Measurements from ENCODE around the gene HLA-B. TPM values are rescaled to one million over a fixed set of nuclear protein-coding genes. Genes with fewer than 3 reads are reported as not detected.

Gene HLA-B
- total RNA-seq, 2 experiments from 2014 or later, result 3,225 to 3,295 TPM

DNA sequence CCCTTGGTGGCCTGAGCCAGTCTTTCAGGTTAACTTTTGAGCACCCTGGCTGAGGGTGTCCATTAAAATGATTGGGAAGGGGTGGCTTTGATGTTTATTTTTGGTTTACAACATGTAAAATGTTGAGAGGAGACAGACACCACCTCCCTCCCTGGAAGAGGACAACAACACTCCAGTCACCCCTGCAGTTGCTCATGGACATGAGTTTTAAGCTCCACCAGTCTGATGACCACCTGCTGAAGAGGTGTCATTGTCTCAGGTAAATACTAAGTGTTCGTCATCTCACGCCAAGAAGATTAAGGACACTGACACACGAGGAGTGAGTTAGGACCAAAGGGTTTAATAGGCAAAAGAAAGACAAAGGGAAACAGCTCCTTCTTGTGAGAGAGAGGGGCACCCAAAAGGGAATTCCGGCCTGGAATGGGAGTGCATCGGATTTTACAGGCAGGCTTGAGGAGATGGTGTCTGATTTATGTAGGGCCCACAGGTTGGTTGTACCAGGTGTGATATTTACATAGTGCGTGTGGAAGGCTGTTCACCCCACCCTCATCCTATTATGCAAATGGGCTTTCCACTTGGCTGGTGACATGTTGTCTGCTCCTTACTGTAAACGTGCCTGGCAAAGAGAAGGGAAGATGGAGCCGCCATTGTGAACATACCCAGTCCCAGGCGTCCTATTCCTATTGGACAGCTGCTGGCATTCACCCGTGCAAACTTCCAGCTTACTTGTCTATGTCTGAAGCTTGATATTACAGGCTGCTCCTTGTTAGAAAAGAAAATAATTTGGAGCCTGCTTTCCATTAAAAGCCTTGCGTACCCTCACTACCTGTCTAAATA lies 6.6 kb downstream of the HLA-B start:
- Mint-ChIP-seq H3K36me3 (ENCODE audit: low read depth) (peaks cover 28% of the 10 kb centered on the region), H3K4me1 (ENCODE audit: low read depth) (peaks cover 40% of the 10 kb centered on the region), H3K27me3 (ENCODE audit: low read depth) (no peaks in the 10 kb centered on the region), H3K9me3 (no peaks in the 10 kb centered on the region), H3K27ac (no peak overlapping the region), H3K4me3 (no peak overlapping the region)
- CTCF ChIA-PET, result interaction anchor here (0.8 kb wide), 1 partner anchor 13 kb away, joined by 3 read pairs; no protein-coding TSS in a partner anchor
- intact Hi-C loops (cut with micrococcal nuclease), result no loop called here
- no peak for DNase-seq

DNA sequence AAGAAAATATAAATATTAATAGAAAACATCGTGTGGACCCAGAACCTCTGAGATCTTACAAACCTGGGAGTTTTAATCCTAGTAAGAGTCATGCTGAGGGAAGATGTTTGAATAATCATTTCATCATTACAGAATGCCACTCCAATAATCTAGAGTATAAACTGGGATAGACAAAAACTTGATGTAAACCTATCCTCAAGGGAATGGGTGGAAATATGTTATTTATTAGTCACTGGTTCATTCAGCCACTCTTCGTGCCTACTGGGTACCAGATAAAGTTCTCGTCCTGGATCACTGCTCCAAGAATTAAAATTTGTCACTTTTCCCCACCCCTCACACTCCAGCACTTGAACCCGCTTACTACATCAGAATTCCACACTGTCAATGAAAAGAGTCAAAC lies 7.7 kb downstream of the HLA-B start:
- H3K4me3 Mint-ChIP-seq, result no peak overlapping the region
- peaks cover 32% of the 10 kb centered on the region for H3K4me1 Mint-ChIP-seq (ENCODE audit: low read depth)
- intact Hi-C loops (cut with micrococcal nuclease), result no loop called here
- CTCF ChIA-PET, result no interaction called here
- H3K9me3 Mint-ChIP-seq, result no peaks in the 10 kb centered on the region
- H3K27ac Mint-ChIP-seq, result no peak overlapping the region
- H3K27me3 Mint-ChIP-seq (ENCODE audit: low read depth), result no peaks in the 10 kb centered on the region
- DNase-seq, result no peak
- peaks cover 17% of the 10 kb centered on the region for H3K36me3 Mint-ChIP-seq (ENCODE audit: low read depth)

DNA sequence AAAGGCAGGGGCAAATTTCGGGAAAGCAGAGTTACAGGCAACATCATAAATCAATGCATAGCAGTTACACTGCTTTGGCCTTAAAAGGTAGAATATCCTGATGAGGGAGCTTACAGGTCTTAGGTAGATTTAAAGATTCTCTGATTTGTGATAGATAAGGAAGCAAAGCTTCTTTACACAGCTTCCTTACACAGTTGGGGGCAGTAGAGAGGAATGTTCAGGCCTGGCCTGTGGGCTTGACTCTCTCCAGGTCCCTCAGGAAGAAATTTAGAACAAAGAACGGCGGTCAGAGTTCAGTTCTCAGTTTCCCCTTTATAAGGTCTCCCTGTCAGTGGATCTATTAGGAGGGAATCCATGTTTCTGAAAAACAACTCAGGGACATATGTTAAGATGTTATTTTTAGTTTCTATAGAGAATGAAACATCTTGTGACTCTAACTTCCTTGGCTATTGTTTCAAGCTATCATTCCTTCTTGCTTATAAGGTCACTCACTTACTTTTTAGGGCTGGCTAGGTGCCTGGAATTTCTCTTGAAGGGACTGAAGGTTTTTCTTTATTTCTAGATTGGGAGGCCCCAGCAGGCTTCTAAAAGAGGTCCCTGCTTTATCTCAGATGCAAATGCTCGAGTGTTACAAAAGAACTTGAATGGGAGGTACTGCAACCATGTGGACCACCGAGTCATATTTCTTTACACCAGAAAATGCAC lies 11.8 kb downstream of the HLA-B start:
- intact Hi-C loops (cut with micrococcal nuclease), result no loop called here
- CTCF ChIA-PET, result interaction anchor here (0.6 kb wide), 1 partner anchor 10 kb away, joined by 3 read pairs; no protein-coding TSS in a partner anchor
- DNase-seq, result no peak
- H3K4me3 Mint-ChIP-seq, result no peak overlapping the region
- H3K4me1 Mint-ChIP-seq (ENCODE audit: low read depth), result peaks cover 9% of the 10 kb centered on the region
- H3K27ac Mint-ChIP-seq, result no peak overlapping the region
- peaks cover 6% of the 10 kb centered on the region for H3K9me3 Mint-ChIP-seq
- no peaks in the 10 kb centered on the region for H3K27me3 Mint-ChIP-seq (ENCODE audit: low read depth)
- peaks cover 1% of the 10 kb centered on the region for H3K36me3 Mint-ChIP-seq (ENCODE audit: low read depth)

DNA sequence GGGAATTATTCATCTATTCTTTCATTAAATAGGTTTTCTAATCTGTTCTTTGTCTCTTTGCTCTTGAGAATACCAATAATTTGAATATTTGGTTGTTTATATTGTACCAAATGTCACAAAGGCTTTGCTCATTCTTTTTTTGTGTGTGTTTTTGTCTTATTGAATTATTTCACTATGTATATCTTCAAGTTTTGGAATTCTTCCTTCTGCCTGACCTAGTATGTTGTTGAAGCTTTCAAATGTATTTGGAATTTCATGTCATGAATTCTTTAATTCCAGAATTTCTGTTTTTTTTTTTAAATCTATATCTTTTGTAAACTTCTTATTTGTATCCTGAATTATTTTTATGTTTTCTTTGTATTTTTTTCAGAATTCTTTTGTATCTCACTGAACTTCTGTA lies 16.8 kb downstream of the HLA-B start:
- peaks cover 3% of the 10 kb centered on the region for H3K4me1 Mint-ChIP-seq (ENCODE audit: low read depth)
- no peak overlapping the region for H3K4me3 Mint-ChIP-seq
- peaks cover 10% of the 10 kb centered on the region for H3K36me3 Mint-ChIP-seq (ENCODE audit: low read depth)
- no peaks in the 10 kb centered on the region for H3K27me3 Mint-ChIP-seq (ENCODE audit: low read depth)
- H3K9me3 Mint-ChIP-seq, result peaks cover 38% of the 10 kb centered on the region
- CTCF ChIA-PET, result no interaction called here
- intact Hi-C loops (cut with micrococcal nuclease), result no loop called here
- no peak for DNase-seq
- H3K27ac Mint-ChIP-seq, result no peak overlapping the region

- Mint-ChIP-seq H3K27ac (no peak overlapping the region), H3K4me3 (no peak overlapping the region), H3K27me3 (ENCODE audit: low read depth) (no peaks in the 10 kb centered on the region), H3K4me1 (ENCODE audit: low read depth) (peaks cover 3% of the 10 kb centered on the region), H3K9me3 (peaks cover 38% of the 10 kb centered on the region), H3K36me3 (ENCODE audit: low read depth) (peaks cover 10% of the 10 kb centered on the region)
- intact Hi-C loops (cut with micrococcal nuclease), result no loop called here
- DNase-seq, result no peak
- CTCF ChIA-PET, result no interaction called here
Observed at GRCh38 chr6:31339210-31339609, 17.8 kb downstream of the HLA-B start.

GRCh38 chr6:31336896-31337496 lies 20.0 kb downstream of the HLA-B start:
- intact Hi-C loops (cut with micrococcal nuclease), result no loop called here
- Mint-ChIP-seq H3K4me3 (no peak overlapping the region), H3K27me3 (ENCODE audit: low read depth) (no peaks in the 10 kb centered on the region), H3K27ac (peak overlapping the region; percentile 74), H3K36me3 (ENCODE audit: low read depth) (peaks cover 10% of the 10 kb centered on the region), H3K4me1 (ENCODE audit: low read depth) (peaks cover 19% of the 10 kb centered on the region), H3K9me3 (peaks cover 38% of the 10 kb centered on the region)
- CTCF ChIA-PET, result interaction anchor here (0.7 to 1.1 kb wide), 2 partner anchors 13 to 123 kb away, joined by 3 to 4 read pairs; no protein-coding TSS in a partner anchor
- DNase-seq, result peak; percentile 39

GRCh38 chr6:31332637-31333602 lies 24.1 kb downstream of the HLA-B start:
- H3K27me3 Mint-ChIP-seq (ENCODE audit: low read depth), result no peaks in the 10 kb centered on the region
- peak; percentile 56 for DNase-seq
- peaks cover 19% of the 10 kb centered on the region for H3K4me1 Mint-ChIP-seq (ENCODE audit: low read depth)
- CTCF ChIA-PET, result no interaction called here
- H3K4me3 Mint-ChIP-seq, result no peak overlapping the region
- peaks cover 8% of the 10 kb centered on the region for H3K36me3 Mint-ChIP-seq (ENCODE audit: low read depth)
- peaks cover 29% of the 10 kb centered on the region for H3K9me3 Mint-ChIP-seq
- intact Hi-C loops (cut with micrococcal nuclease), result loop anchor here (1.0 kb wide), 1 partner anchor 136 kb away; no protein-coding TSS in a partner anchor
- H3K27ac Mint-ChIP-seq, result peak overlapping the region; percentile 52

DNA sequence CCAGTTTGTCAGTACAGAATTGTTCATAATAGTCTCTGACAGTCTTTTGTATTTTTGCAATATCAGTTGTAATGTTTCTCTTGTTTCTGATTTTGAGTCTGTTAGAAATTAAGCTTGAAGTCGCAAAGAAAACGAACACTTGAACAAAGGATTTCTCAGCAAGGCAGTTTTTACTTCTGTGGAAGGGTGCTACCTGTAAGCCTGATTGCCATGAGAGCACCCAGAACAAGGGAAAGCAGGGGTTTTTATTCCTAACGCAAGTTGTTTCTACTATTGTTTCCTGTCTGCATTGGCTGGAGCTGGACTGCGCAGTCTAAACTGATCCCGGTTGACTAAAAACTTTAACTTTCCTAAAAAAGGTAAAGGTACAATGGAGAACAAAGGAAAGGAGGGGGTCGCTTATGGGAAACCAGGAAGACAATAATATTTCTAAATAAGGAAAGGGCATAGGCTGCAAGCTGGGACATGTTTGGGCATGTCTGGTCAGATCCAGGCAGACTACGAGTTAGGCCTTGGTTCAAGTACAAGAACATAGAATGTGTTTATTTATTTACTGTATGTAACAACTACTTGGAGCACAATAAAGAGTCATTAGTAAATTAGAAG lies 28.5 kb downstream of the HLA-B start:
- DNase-seq, result no peak
- intact Hi-C loops (cut with micrococcal nuclease), result no loop called here
- H3K9me3 Mint-ChIP-seq, result peaks cover 19% of the 10 kb centered on the region
- peaks cover 14% of the 10 kb centered on the region for H3K4me1 Mint-ChIP-seq (ENCODE audit: low read depth)
- H3K4me3 Mint-ChIP-seq, result no peak overlapping the region
- H3K27ac Mint-ChIP-seq, result peak overlapping the region; percentile 87
- peaks cover 5% of the 10 kb centered on the region for H3K36me3 Mint-ChIP-seq (ENCODE audit: low read depth)
- CTCF ChIA-PET, result no interaction called here
- peaks cover 2% of the 10 kb centered on the region for H3K27me3 Mint-ChIP-seq (ENCODE audit: low read depth)

- no peak overlapping the region for H3K4me3 Mint-ChIP-seq
- H3K9me3 Mint-ChIP-seq, result peaks cover under 1% of the 10 kb centered on the region
- CTCF ChIA-PET, result interaction anchor here (0.6 to 0.7 kb wide), 4 partner anchors 48 to 275 kb away, joined by 3 to 4 read pairs (median 4); no protein-coding TSS in a partner anchor
- H3K27ac Mint-ChIP-seq, result no peak overlapping the region
- peaks cover 16% of the 10 kb centered on the region for H3K27me3 Mint-ChIP-seq (ENCODE audit: low read depth)
- H3K4me1 Mint-ChIP-seq (ENCODE audit: low read depth), result no peaks in the 10 kb centered on the region
- intact Hi-C loops (cut with micrococcal nuclease), result no loop called here
- H3K36me3 Mint-ChIP-seq (ENCODE audit: low read depth), result no peaks in the 10 kb centered on the region
- peak; percentile 45 for DNase-seq
Observed at GRCh38 chr6:31321820-31322219, 35.2 kb downstream of the HLA-B start.

- no peaks in the 10 kb centered on the region for H3K9me3 Mint-ChIP-seq
- no peak for DNase-seq
- H3K27ac Mint-ChIP-seq, result no peak overlapping the region
- H3K4me1 Mint-ChIP-seq (ENCODE audit: low read depth), result no peaks in the 10 kb centered on the region
- intact Hi-C loops (cut with micrococcal nuclease), result no loop called here
- no peak overlapping the region for H3K4me3 Mint-ChIP-seq
- H3K36me3 Mint-ChIP-seq (ENCODE audit: low read depth), result no peaks in the 10 kb centered on the region
- CTCF ChIA-PET, result interaction anchor here (0.6 to 1.0 kb wide), 5 partner anchors 32 to 192 kb away, joined by 3 to 5 read pairs (median 3); no protein-coding TSS in a partner anchor
- H3K27me3 Mint-ChIP-seq (ENCODE audit: low read depth), result peaks cover 16% of the 10 kb centered on the region
Observed at GRCh38 chr6:31321005-31321707, 35.8 kb downstream of the HLA-B start.

DNA sequence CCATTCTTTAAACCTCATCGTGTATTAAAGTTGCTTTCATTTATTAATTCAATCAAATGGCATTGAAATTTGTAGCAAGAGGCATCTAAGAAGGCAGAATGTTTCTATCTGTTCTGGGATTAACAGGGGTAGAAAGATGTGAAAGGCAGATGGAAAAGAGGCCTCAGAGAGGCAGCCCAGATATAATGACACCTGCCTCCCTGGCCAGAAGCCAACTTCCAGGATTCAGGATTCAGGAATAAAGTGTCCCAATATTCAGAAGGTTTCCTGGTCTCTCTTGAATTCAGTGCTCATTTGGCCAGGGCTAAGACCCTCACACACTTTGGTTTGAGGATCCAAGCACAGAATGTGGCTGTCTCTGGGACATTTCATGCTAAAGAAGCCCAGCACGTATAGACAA lies 39.9 kb downstream of the HLA-B start:
- H3K9me3 Mint-ChIP-seq, result no peaks in the 10 kb centered on the region
- H3K27ac Mint-ChIP-seq, result no peak overlapping the region
- CTCF ChIA-PET, result interaction anchor here (0.6 kb wide), 1 partner anchor 11 kb away, joined by 3 read pairs; no protein-coding TSS in a partner anchor
- no peak overlapping the region for H3K4me3 Mint-ChIP-seq
- DNase-seq, result no peak
- no peaks in the 10 kb centered on the region for H3K36me3 Mint-ChIP-seq (ENCODE audit: low read depth)
- H3K4me1 Mint-ChIP-seq (ENCODE audit: low read depth), result no peaks in the 10 kb centered on the region
- intact Hi-C loops (cut with micrococcal nuclease), result no loop called here
- H3K27me3 Mint-ChIP-seq (ENCODE audit: low read depth), result peaks cover 8% of the 10 kb centered on the region
